Right renal pelvis (tissue), 4 donors: ENCODE data around the gene ECM2. TPM values are rescaled to one million over a fixed set of nuclear protein-coding genes. Genes with fewer than 3 reads are reported as not detected.

Source experiments
- DNase-seq, 4 donors: peaks; one replicate each; pipeline ENCODE4 v3.0.0-alpha.2; 2013; ENCODE audit warnings: low read depth in 4 of 4, low spot score in 3 of 4, missing footprints in 1 of 4
- polyA plus RNA-seq, 4 donors: library from polyadenylated mRNA; unstranded; fragments of 120-200 nt; gene quantifications; one replicate each; pipeline ENCODE4 v1.2.1, GENCODE V29; 2013; ENCODE audit not compliant: insufficient read length in 4 of 4

ECM2 gene
- polyA plus RNA-seq, 4 donors, result 14.8 to 23.6 (median 18.3) TPM

DNA sequence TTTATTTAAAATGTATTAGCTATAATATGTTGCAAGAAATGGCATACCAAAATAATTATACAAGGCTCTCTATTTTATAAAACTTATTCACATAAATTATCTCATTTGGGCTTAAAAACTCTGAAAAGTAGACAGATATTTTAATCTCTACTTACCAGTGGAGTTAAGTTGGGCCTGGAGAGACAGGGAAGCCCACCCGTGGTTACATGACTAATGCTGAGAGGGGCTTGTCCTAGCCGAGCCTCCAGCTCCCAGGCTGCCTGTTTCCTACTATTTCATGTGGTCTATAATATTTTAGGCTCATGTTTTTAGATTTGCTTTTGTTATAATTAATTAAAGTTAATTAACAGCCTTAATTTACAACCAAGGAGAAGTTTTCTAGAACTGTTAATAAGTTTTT lies 32.6 kb downstream of the ECM2 start:
- DNase-seq, result no peak

DNA sequence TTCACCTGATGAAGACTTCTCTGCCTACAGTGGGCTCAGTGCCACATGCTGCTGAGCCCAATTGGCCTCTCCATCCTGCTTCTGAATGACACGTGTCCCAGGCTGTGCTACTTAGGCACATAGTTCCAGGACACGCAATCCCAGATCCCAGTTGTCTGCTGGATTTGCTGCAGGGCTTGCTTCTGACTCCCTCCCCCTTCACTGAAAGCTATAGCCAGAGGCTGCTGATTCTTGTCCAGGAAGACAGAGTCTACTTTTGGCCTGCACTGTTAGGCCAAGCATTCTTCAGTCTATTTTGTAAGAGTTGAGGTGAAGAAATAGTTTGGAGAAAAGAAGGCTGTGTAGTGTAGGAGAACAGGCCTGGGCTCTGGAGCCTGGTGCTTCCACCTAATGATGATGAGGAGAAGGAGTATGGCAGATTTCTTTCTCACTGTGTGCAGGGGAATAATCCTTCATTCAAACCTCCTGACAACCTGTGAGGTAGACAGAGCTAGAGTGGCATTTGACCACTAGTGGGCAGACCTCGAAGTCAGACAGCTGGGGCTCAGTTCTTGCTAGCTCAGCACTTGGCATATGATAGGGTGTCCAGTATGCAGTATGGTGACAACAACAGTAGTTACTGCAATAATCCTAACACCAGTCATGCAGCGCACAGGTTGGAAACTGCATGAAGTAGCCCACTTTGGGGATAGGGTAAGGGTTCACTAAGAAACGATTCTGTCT lies 34.0 kb downstream of the ECM2 start:
- no peak for DNase-seq

DNA sequence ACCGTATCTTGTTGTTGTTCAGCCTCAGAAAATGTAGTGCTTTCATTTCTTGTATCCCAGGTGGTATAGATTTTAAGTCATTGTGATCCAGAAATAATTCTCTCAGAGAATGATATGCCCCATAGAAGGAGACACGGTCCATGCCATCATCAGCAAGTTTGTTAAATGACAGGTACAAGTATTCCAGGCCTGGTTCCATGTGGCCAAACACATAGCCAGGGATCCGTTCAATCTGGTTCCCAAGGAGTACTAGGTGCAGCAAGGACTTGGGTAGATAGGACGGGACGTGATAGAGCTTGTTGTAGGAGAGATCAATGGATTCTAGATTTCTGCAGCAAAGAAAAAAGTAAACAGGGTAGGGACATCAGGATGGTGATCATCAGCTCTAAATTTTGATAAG lies 35.1 kb downstream of the ECM2 start:
- no peak for DNase-seq

DNA sequence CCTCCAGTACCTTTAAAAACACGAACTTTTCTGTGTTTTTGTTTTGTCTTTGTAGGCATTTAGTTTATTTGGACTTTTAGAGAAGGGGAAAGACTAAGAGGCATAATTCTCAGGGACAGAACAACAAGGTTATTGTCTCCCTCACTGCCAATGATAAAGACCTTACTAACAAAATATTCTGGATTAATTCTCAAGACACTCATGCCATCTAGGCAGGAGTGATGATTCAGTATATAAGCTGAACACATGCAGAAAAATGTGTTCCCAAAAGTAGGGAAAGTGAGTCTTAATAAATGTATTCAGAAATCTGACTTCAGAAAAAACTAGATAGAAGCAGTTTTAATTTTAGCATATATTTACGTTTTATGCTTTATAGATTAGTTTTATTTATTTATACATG lies 36.1 kb downstream of the ECM2 start:
- DNase-seq, result no peak

DNA sequence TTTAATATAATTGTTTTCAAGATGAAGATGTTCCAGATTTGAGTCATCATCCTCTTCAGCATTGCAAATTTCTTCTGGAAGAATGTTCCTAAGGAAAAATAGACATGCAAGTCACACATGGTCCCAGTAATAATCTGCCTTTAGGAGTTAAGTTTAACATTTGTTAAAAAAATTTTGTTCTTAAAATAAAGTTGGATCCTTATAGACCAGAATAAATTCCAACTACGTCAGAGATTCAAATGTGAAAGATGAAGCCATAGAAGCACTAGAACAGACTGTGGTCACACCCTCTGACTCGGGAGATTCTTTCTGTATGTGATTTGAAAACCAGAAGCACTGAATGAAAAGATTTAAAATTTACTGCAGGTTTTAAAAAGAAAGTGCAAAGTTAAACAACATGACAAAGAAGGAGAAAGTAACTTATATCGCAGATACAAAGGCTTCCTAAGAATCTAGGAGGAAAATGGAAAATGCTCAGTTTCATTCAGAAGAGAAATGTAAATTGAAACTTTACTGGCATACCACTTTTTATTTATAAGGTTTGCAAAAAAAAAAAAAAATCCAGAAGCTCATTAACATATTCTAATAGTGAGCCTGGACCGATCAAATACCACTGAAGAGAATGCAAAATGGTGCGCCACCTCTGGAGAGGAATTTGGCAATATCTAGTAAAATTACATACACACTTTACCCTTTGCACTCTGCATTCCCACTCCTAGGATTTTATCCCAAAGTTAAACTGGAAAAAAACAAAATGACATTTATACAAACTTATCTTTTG lies 39.2 kb downstream of the ECM2 start:
- no peak for DNase-seq

DNA sequence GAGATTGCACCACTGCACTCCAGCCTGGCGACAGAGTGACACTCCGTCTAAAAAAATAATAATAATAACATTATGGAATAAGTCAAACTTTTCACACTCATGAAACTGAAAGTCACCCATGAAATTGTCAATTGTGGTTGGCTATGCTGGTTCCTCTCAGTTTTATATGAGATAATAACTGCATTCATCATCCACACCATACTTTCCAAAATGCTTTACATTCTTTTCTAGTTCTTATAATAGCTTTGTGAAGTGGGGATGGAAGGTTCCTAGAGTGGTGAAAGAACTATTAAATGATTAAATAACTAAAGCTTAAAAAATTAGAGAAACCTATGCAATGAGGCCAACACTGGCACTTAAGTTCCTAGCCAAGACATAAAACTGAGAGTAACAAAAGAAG lies 40.9 kb downstream of the ECM2 start:
- no peak for DNase-seq

DNA sequence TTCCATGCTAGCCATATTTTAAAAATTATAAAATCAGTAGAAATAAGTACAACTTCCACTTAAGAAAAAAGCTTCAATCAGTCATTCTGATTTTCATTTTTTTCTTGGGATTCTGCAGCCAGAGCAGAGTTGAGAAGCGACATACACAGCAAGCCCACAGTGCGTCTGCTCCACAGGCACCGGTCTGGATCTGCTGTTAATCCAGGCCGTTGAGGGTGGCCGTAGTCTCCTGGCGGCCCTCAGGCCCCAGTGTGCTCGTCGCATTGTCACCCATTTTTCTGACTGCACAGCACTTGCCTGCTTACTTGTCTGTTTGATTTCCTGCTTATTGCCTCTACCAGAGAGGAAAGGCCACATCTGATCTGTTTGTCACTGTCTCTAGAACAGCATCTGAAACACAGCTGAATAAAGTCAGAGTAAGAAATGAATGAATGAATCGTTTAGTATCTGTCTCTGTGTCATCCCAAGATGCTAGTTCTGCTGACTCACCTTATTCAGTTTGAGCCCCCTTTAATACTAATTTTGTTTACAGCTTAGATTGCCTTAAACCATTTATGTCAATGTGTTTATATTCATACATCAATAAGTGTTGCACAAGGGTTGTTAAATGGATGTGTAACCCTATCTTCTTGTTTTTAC lies 41.9 kb downstream of the ECM2 start:
- no peak for DNase-seq

DNA sequence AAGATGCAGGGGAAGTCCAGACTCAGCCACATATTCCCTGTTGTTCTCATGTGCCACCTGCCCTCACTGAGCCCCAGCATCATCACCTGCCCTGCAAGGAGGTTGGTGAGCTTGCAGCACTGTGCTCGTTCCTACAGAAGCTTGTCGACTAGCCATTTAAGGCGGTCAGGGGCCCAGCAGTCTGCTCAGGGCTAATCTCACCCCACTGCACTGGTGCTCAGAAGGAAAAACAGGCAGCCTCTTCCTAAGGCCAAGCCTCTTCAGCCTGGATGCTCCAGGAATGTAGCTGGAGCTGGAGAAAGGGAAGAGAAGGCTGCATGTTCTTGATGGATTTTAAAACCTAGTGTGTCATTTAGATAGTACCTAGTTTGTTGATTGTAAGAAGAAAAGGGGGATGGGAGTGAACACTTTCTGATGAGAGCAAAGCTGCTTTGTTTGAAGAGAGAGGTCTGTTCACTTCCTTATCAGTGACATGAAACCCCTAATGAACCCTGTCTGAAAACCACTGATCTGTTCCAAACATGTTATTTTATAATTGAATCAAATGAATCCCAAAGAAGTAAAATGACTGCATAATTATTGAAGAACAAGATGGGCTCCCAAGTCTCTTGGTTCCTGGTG lies 42.9 kb downstream of the ECM2 start:
- no peak for DNase-seq

DNA sequence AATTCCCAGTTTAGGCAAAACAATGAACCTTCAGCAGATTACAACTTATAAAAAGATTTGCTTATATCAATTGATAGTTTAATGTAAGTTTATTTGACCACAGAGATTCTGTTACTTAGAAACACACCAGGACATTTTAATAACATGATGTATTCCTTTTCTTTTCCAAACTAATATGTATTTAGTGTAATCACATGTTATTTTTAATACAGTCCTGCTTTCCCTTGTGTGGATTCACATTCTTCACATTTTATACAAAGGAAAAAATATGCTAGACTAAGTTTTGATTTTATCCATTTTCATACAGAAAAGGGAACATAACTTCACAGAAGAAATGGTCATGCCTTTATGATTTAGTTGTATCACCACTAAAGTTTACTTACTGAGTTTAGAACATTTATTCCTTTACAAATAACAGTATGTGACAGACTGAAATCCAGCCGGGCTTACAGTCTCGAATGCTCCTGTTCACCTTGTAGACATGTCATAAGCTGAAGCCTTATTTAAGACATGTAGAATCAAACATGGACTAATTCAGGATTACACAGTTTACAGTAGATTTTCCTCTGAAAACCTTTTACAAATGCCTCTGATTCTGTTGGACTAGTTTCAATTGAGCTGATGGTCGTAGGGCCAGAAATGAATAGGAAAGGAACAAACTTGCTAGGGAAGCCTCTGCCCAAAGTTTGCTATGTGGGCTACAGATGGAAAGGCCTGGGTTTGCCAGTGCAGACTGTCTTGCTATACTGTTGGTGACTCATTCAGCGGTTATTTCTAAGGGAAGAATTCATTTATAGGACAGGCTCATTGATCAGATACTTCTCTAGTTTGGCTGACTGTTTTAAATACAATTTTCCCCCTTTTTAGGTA lies 46.9 kb downstream of the ECM2 start:
- no peak for DNase-seq

DNA sequence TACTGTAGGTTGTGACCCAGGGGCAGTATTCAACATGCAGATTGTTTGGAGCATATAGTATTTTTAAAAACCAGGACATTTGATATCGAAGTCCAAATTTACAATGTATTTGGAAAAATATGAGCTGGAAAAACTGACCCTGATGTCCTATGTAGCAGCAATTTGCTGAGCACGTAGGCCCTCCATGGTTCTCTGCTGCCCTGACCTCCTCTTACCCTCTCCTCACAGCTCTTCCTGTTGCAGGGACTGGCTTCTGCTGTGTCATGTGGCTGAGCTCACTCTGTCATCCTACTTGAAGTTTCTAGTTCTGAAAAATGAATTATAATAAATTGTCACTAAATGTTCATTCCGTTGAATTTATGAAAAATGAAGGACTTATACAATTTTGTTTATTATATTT lies 49.4 kb downstream of the ECM2 start:
- no peak for DNase-seq

DNA sequence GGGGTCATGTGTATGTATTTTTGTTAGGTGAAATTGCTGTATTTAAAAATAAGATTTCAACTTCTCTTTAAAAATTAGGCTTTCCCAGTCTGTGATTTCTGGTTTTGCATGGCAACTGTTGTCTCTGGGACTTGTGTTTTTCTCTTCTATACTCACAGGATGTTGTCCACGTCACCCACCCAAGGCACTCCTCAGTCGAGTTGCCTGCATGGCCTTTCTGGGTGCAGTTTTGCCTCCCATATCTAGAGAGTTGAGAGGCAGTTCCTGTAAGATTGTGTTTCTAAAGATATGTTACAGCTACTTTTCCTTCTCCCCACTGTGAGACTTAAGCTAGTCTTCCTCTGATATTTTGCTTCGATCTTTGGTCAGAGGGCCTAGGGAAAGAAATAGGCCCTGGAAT lies 51.2 kb downstream of the ECM2 start:
- DNase-seq, result no peak

DNA sequence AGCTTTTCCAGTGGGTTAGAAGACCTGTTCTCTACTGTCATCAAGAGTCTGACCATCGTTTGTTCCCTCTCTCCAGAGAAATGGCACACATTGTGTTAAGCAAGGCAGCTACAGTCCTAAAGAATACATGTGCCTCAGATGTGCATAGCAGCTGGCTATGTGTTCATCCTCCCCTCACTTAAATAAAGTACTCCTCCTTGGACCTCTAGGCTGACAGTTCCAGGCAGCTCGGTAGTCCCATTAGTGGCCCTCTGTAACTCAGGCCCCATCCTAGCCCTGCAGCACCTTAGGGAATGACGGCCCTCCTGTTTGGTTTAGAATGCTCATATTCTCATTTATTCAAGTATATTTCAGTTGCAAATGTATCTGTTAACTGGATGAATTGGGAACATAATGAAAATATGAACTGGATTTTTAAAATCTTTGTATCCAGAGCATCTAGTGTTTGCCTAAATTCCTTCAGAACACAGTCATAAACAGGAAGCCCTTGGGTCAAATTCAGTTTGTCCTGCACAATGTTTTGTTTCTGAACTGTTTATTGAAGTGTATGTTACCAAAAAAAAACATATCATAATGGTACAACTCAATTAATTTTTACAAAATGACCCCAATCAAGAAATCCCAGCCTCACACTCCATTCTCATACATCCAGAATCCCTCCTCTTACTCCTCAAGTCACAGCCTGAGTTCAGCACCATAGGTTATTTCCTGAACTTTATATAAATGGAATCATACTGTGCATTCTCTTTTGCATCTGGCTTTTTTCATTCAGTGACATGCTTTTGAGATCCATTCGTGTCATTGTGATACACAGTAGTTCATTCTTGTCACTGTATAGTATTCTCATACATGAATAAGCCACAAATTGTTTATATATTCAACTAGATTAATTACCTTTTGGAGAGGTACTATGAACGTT lies 51.9 kb downstream of the ECM2 start:
- DNase-seq, result no peak

DNA sequence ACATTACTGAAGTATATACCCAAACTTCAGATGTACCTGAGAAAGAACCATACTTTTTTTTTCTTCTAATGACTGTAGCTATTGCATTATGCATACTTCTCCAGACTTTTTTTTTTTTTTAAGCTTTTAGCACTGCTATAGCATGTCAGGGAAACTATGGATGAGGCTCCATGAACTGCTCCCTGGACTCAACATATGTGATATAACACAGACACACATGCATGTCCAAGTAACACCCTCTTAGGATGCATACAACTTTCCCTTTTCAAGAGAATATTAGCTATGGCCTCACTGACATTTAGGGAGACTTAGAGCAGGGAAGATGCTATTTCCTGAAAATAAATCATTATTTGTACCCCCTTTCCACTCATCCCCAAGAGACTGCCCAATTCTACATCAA lies 53.0 kb downstream of the ECM2 start:
- DNase-seq, result no peak

DNA sequence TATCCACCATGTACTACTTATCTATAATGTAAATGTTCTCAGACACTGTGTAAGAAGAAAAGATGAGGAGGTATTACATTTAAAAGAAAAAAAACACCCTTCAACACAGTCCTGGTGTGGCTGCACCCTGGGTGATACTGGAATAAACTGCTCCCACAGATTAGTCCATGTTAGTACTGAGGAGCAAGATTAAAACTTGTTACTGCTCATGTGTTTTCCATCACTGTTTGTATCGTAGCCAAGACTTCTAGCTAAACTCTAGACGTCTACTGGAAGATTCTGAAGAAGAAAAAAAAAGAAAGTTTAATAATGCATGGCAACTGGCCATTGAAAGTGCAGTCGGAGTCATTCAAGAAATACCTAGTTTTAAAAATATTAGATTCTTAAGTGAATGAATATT lies 53.5 kb downstream of the ECM2 start, which contains the start of gene ASPN:
Gene ASPN (minus strand): TSS at position 178 of the 400 bp plus-strand sequence.
- peak in 3 of 4 donors; percentile 53 to 63 (median 53) for DNase-seq

DNA sequence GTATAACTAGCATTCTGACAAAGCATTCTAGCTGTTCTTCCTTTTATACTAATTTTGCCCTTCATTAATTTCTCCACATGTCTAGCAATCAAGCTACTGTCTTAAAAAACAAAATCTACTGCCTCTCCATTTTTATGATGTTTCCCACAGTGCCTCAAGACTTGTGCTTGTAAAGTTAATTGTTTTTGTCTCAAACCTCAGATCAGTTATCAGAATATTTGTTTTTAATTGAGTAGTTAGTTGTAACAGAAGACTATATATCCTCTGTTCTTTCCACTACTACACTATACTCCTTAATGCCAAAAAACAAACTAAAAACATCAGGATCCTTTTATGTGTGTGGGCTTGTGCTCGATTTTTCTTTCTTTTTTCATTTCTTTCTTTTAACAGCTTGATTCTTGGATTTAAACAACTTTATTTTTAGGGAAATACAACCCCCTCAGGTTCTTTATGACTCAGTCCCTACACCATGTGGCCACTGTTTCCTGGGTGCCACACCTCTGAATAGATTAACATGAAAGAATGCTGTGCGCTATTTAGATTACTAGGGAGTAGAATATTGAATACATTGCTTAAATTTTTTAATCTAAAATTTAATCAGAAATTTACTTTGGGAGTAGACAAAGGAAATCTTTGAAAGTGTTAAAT lies 54.7 kb downstream of the ECM2 start:
- no peak for DNase-seq

DNA sequence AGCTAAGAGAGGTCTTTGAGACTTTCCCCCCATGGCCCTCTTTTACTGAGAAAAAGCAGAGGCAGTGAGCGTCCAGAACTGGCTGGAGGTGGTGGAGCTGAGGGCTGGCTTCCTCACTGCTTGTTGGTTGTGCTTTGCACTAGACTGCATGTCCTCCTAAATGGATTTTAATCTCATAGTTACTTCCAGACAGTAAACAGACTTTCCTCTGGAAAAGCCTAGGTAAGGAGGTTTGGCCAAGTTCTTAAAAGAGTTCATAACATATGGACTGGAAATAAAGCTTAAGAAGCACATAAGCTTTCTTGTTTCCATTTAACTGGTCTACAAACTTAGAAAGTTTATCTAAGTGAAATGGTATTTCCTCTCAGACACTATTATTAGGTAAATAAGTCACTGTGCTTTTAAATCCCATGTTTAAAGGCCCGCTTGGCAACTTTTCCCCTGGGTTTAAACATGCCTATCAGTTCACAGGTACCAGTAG lies 55.5 kb downstream of the ECM2 start:
- no peak for DNase-seq

DNA sequence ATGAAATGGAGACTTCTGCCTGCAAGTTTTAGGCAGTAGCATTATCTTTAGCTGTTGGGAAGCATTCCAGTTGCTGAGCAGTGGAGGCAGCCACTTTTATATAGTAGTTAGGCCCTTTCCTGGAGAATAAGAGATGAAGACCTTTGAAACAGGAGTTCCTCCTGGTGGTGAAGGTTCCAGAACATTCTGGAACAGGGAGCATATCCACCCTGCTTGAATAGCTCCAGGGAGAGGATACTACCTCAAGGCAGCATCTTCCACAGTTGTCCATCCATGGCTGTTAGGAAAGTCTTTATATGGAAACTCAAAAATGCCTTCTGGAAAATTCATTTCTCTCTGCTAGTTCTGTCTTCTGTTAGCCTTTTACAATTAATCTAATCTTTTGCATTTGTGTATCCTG lies 56.4 kb downstream of the ECM2 start:
- DNase-seq, result no peak

DNA sequence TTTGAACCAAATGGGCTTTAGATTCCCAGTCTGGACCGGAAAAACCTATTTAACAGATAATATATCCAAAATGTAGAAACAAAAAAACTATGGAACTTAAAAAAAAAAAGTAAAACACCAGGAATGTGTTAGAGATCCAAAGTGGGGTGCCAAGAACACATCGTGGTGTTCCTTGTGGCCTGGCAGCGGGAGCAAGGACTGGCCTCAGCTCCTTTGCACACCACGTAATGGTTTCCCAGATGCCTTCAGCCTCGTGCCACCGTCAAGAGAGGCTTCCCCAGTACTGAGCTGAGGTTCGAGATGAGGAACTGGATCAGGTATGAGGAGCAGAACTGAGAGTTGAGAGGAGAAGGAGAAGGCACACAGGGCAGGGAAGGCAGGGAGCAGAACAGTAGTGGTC lies 57.0 kb downstream of the ECM2 start:
- DNase-seq, result no peak

DNA sequence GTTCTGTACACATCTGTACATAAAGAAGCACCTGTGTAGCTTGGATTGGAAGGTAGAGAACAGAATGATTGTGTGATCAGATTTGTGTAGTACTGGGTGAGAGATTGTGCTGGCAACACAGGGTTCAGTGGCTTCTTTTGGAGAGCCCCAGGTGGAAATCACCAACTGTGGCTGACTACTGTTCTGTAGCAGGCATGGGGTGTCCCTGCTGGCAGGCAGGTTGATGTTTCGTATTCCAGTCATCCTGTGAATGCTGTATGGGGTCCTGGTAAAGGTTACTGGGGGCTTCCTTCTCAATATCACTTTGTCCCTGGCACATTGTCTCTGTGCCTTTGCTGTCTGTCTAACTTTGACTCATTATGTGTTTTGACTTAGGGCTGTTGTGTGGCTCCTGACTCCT lies 58.8 kb downstream of the ECM2 start:
- no peak for DNase-seq
